ENCODE measurements around the gene YIPF6.

GRCh38 chrX:68536884-68537283 is 38.0 kb downstream of the YIPF6 start:
- TF ChIP-seq CTCF (IDR thresholded peaks at IDR 0.05; ENCODE audit: extremely low read depth in 1 of 2, insufficient read depth in 1 of 2, low read depth in 1 of 2, low read length in 2 of 2), result no peak
- no peak for TF ChIP-seq EZH2 (IDR thresholded peaks at IDR 0.05; ENCODE audit: borderline replicate concordance, low read depth, low read length, severe bottlenecking)
- TF ChIP-seq POLR2AphosphoS5 (IDR thresholded peaks at IDR 0.05; ENCODE audit: insufficient read depth, low read depth, low read length), result no peak
- TF ChIP-seq JUN (IDR thresholded peaks at IDR 0.05; ENCODE audit: borderline replicate concordance, insufficient read depth, insufficient read length, low read depth), result no peak
